Mucosa of descending colon (tissue), 3 donors: ENCODE measurements around the gene ATP6V0E1. TPM values are rescaled to one million over a fixed set of nuclear protein-coding genes. Genes with fewer than 3 reads are reported as not detected.
"Not testable (repeated sequence)": the region's sequence is repeated elsewhere in the genome, so short reads cannot be mapped to it uniquely, and the experiment has no call there.

ENCODE experiments used
- ATAC-seq: fragments of 200-7000 bp; cut with Tn5 transposase; one replicate; pipeline ENCODE4 v1.9.1; 2020; ENCODE audit warnings: mild to moderate bottlenecking, moderate library complexity
- DNase-seq, 3 donors: peaks; one replicate each; pipeline ENCODE4 v3.0.0-alpha.2; 2020
- H3K36me3 ChIP-seq: fragments of 200-600 bp; one replicate; pipeline ENCODE4 v1.8.0; 2021; ENCODE audit warnings: low read depth, mild to moderate bottlenecking
- H3K4me1 ChIP-seq: fragments of 200-600 bp; one replicate; pipeline ENCODE4 v1.8.0; 2021; ENCODE audit warnings: low read depth, mild to moderate bottlenecking
- H3K4me3 ChIP-seq: fragments of 200-600 bp; one replicate; pipeline ENCODE4 v1.8.0; 2021; ENCODE audit warnings: mild to moderate bottlenecking
- H3K9me3 ChIP-seq: fragments of 200-600 bp; one replicate; pipeline ENCODE4 v1.8.0; 2021; ENCODE audit warnings: mild to moderate bottlenecking
- CTCF ChIP-seq: fragments of 200-600 bp; IDR thresholded peaks from one replicate; pipeline ENCODE4 v1.8.0; 2022; ENCODE audit warnings: antibody characterized with exemption, mild to moderate bottlenecking
- intact Hi-C, 2 donors: fragments of 100-400 bp; cut with DNase I in 1 of 2; cut with micrococcal nuclease in 1 of 2; formaldehyde crosslinking; loops; one replicate each; pipeline versions ENCODE4 v1.11.0 to v1.11.1; 2022; cut with DNase I, micrococcal nuclease
- total RNA-seq, 3 donors: library from RNA; stranded (reverse); fragmentation: NEBNext Ultra II Directional in 2 of 3; extraction: Animal tissue kit (Norgen Biotek cat#: 25700) in 2 of 3; gene quantifications; one replicate each; pipeline versions ENCODE4 v1.2.1 to v1.2.4, GENCODE V29; 2021 to 2023
- donor health status: DM: no; HTN: no; CAD: no; lungs with moderate emphysema.
- donor health status: DM: no; HTN: no; CAD: no.
- donor health status: DM: no; HTN: yes; CAD: no.

Gene ATP6V0E1
- total RNA-seq, 3 donors from 2014 or later = 174 to 194 (median 190) TPM

DNA sequence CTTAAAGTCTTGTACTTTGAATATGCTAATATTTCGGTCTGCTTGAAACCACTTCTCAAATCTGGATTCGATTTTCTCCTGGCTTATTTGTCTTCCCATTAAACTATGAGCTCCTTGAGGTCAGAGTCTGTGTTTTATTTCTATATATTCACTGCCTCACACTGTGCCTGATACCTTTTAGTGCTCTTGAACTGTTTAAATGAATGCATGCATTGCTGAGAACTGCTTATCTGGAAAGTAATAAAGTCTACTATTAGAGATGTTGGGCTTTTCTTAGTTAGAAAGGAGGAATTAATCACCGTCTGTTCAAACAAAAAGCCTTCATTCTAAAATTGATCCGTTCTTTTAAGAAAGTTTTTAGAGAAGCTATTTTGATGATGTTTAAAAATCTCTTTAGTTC lies 78.6 kb downstream of the ATP6V0E1 start:
- ATAC-seq = no peak
- H3K36me3 ChIP-seq = no peaks in the 10 kb centered on the region
- H3K4me3 ChIP-seq = no peak overlapping the region
- H3K4me1 ChIP-seq = peaks cover 17% of the 10 kb centered on the region
- intact Hi-C loops = no loop called here
- no peak for TF ChIP-seq CTCF
- DNase-seq = no peak
- H3K9me3 ChIP-seq = no peaks in the 10 kb centered on the region

DNA sequence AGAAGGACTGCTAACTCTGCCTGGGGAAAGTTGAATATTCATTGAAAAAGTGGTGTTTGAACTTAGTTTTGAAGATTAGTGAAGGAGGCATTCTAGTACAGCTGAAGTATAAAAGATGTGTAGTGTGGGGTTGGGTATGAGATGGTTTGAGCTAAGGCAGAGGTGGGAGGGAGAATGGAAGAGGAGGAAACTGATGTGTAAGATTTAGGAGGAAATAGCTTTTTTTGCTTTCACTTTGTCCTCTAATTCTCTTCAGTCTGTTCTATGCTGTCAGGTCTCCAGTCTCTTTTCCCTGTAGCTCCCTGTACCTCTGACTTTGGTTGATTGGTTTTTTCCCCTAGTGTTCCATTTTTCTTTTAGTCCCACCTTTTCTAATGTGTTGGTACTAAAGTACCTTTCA lies 81.6 kb downstream of the ATP6V0E1 start:
- peaks cover 3% of the 10 kb centered on the region for H3K4me1 ChIP-seq
- DNase-seq (no peak), ATAC-seq (peak; percentile 42)
- no peaks in the 10 kb centered on the region for H3K9me3 ChIP-seq
- intact Hi-C loops = no loop called here
- TF ChIP-seq CTCF = no peak
- no peak overlapping the region for H3K4me3 ChIP-seq
- no peaks in the 10 kb centered on the region for H3K36me3 ChIP-seq

GRCh38 chr5:173069671-173070070 lies 86.1 kb downstream of the ATP6V0E1 start:
- DNase-seq = no peak
- intact Hi-C loops = no loop called here
- H3K36me3 ChIP-seq = no peaks in the 10 kb centered on the region
- H3K9me3 ChIP-seq = no peaks in the 10 kb centered on the region
- H3K4me1 ChIP-seq = no peaks in the 10 kb centered on the region
- TF ChIP-seq CTCF = no peak
- no peak overlapping the region for H3K4me3 ChIP-seq
- ATAC-seq = no peak

DNA sequence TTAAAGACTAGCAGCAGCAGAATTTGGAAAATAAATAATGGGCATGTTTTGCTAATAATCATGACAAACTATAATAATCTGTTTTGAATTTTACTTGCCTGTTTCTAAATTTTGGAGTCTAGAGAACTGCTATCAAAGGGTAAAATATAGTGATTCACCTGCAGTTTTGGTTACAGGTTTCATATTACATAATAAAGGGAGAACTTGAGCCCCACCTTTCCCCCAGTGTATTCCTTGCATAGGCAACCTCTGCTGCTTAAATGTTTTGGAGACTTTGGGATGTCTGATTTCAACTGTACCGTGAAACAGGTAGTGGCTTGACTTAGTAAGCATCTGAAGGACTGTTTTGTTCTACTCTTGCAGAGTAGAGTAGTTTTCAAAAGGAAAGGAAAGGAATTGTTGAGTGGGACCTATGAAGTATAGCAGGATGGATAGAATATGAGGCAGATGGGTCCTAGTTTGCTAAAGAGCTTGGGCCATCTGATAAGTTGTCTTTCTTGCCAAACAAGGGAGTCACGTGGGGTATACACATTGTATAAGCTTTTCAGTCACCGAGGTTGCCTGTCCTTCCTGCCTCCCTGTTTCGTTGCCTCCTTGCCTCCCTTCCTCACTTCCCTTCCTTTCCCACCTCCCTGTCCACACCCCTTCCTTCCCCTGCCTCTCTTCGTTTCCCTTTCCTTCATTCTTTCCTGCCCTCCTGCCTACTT lies 91.7 kb downstream of the ATP6V0E1 start:
- no peaks in the 10 kb centered on the region for H3K4me1 ChIP-seq
- ATAC-seq = no peak

DNA sequence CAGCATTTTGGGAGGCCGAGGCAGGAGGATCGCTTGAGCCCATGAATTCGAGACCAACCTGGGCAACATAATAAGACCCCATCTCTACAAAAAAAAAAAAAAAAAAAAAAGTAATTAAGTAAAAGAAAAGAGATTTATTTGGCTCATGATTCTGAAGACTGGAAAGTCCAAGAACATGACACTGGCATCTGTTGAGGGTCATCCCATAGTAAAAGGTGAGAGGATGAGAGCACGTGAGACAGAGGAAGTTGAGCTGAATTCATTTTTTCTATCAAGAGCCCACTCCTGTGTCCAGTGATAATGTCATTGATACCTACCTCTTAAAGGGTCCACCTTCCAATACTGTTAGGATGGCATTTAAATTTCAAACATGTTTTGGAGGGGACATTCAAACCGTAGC lies 92.4 kb downstream of the ATP6V0E1 start:
- H3K4me1 ChIP-seq = no peaks in the 10 kb centered on the region
- no peaks in the 10 kb centered on the region for H3K9me3 ChIP-seq
- no peak for DNase-seq
- H3K36me3 ChIP-seq = no peaks in the 10 kb centered on the region
- H3K4me3 ChIP-seq = no peak overlapping the region
- no peak for TF ChIP-seq CTCF
- ATAC-seq = no peak
- intact Hi-C loops = no loop called here

More for the DNA sequence above, 91.7 kb downstream of the ATP6V0E1 start:
- Histone ChIP-seq H3K4me3 (no peak overlapping the region), H3K9me3 (no peaks in the 10 kb centered on the region), H3K36me3 (no peaks in the 10 kb centered on the region)
- no peak for DNase-seq
- TF ChIP-seq CTCF = no peak
- intact Hi-C loops = no loop called here

DNA sequence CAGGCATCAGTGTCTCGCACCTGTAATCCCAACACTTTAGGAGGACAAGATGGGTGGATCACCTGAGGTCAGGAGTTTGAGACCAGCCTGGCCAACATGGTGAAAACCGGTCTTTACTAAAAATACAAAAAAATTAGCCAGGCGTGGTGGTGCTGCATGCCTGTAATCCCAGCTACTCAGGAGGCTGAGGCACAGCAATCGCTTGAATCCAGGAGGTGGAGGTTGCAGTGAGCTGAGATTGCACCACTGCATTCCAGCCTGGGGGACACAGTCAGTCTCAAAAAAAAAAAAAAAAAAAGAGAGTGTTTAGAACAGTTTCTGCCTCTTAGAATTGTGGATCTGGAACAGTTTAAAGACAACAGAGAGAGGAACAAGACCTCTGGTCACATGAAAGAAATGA lies 92.9 kb downstream of the ATP6V0E1 start:
- H3K36me3 ChIP-seq, H3K9me3 ChIP-seq, ATAC-seq, H3K4me1 ChIP-seq, DNase-seq, H3K4me3 ChIP-seq, intact Hi-C loops: not testable (repeated sequence)
